UCSD-AML1 (cell line): ENCODE measurements around the gene LACC1.
A peak's percentile ranks its signal among the peaks of the same experiment; 100 is the strongest.

Source experiments
- DNase-seq: peaks from one replicate; lab custom pipeline; 2025; ENCODE audit not compliant: unreplicated experiment; lab: John Stamatoyannopoulos, UW

The LACC1 gene

GRCh38 chr13:43883631-43884030 lies 3.9 kb downstream of the LACC1 start:
- no peak for DNase-seq

- no peak for DNase-seq
These were observed 4.5 kb downstream of the LACC1 start for GRCh38 chr13:43884222-43884621.

GRCh38 chr13:43894438-43894837 lies 14.7 kb downstream of the LACC1 start:
- DNase-seq, result no peak

- no peak for DNase-seq
These were observed 16.2 kb downstream of the LACC1 start for GRCh38 chr13:43895940-43896339.

GRCh38 chr13:43905435-43906031 lies 25.8 kb downstream of the LACC1 start:
- no peak for DNase-seq

- DNase-seq, result no peak
These were observed 28.7 kb downstream of the LACC1 start for GRCh38 chr13:43908156-43909126.

GRCh38 chr13:43910856-43911255 lies 31.2 kb downstream of the LACC1 start:
- DNase-seq, result no peak

GRCh38 chr13:43911278-43911677 lies 31.6 kb downstream of the LACC1 start:
- DNase-seq, result peak; percentile 24

- DNase-seq, result no peak
These were observed 32.2 kb downstream of the LACC1 start for GRCh38 chr13:43911871-43912270.

- no peak for DNase-seq
These were observed 35.7 kb downstream of the LACC1 start for GRCh38 chr13:43915451-43915850.

GRCh38 chr13:43916828-43917227 lies 37.1 kb downstream of the LACC1 start:
- no peak for DNase-seq

- no peak for DNase-seq
These were observed 38.9 kb downstream of the LACC1 start for GRCh38 chr13:43918636-43919035.

GRCh38 chr13:43920965-43921674 lies 41.4 kb downstream of the LACC1 start:
- DNase-seq, result no peak

GRCh38 chr13:43924549-43925245 lies 45.0 kb downstream of the LACC1 start:
- DNase-seq, result no peak

- no peak for DNase-seq
These were observed 50.2 kb downstream of the LACC1 start for GRCh38 chr13:43929947-43930346.

GRCh38 chr13:43933378-43933777 lies 53.7 kb downstream of the LACC1 start:
- no peak for DNase-seq

- DNase-seq, result no peak
These were observed 54.6 kb downstream of the LACC1 start for GRCh38 chr13:43934273-43934672.

GRCh38 chr13:43935878-43936277 lies 56.2 kb downstream of the LACC1 start:
- no peak for DNase-seq

GRCh38 chr13:43936647-43937046 lies 56.9 kb downstream of the LACC1 start:
- no peak for DNase-seq

- no peak for DNase-seq
These were observed 58.1 kb downstream of the LACC1 start for GRCh38 chr13:43937839-43938238.

- DNase-seq, result no peak
These were observed 58.7 kb downstream of the LACC1 start for GRCh38 chr13:43938449-43938848.
